Neural cell (in vitro differentiated cells): ENCODE data around the gene CDYL. TPM values are rescaled to one million over a fixed set of nuclear protein-coding genes. Genes with fewer than 3 reads are reported as not detected.

Experiments
- H2AFZ ChIP-seq: fragments of 200-600, 300-800 bp; sonication (generic), shearing (Covaris generic); 2 replicates; pipeline ENCODE4 v1.6.0; 2014; ENCODE audit warnings: low read depth, mild to moderate bottlenecking, antibody characterized with exemption, low read length, moderate library complexity
- H3F3A ChIP-seq: fragments of 200-600 bp; shearing (Covaris generic); 2 replicates; pipeline ENCODE4 v1.6.1; 2016; ENCODE audit warnings: mild to moderate bottlenecking, moderate library complexity, mixed read lengths, antibody characterized with exemption, low read length; ENCODE audit not compliant: insufficient read depth, poor library complexity, severe bottlenecking
- H3K27ac ChIP-seq: fragments of 200-600, 300-800 bp; sonication (generic), shearing (Covaris generic); 2 replicates; pipeline ENCODE4 v1.5.1; 2014; ENCODE audit warnings: mild to moderate bottlenecking, low read length, moderate library complexity
- H3K27me3 ChIP-seq: fragments of 300-800, 200-600 bp; sonication (generic), shearing (Covaris generic); 2 replicates; pipeline ENCODE4 v1.6.0; 2014; ENCODE audit warnings: mild to moderate bottlenecking, low read depth, low read length, moderate library complexity; ENCODE audit not compliant: insufficient read depth
- H3K36me3 ChIP-seq: fragments of 300-800, 200-600 bp; sonication (generic), shearing (Covaris generic); 2 replicates; pipeline ENCODE4 v1.5.1; 2014; ENCODE audit warnings: mild to moderate bottlenecking, antibody characterized with exemption, low read length, moderate library complexity; ENCODE audit not compliant: insufficient read depth
- H3K4me2 ChIP-seq: fragments of 300-800, 200-600 bp; sonication (generic), shearing (Covaris generic); 2 replicates; pipeline ENCODE4 v1.6.0; 2014; ENCODE audit warnings: mild to moderate bottlenecking, low read length
- H3K4me3 ChIP-seq: fragments of 300-800, 200-600 bp; sonication (generic), shearing (Covaris generic); 2 replicates; pipeline ENCODE4 v1.5.1; 2014; ENCODE audit warnings: mild to moderate bottlenecking, low read length, moderate library complexity
- H3K79me2 ChIP-seq: fragments of 200-600 bp; shearing (Covaris generic); replicated peaks from 2 replicates; pipeline ENCODE4 v1.6.0; 2014; ENCODE audit warnings: mild to moderate bottlenecking, low read length, moderate library complexity; ENCODE audit not compliant: insufficient read depth
- H3K9ac ChIP-seq: fragments of 300-800, 200-600 bp; sonication (generic), shearing (Covaris generic); 2 replicates; pipeline ENCODE4 v1.6.1; 2016; ENCODE audit warnings: mild to moderate bottlenecking, low read length, mixed read lengths
- H3K9me2 ChIP-seq: fragments of 200-600 bp; shearing (Covaris generic); 2 replicates; pipeline ENCODE4 v1.6.1; 2016; ENCODE audit warnings: mild to moderate bottlenecking, low read length, mixed read lengths; ENCODE audit not compliant: insufficient read depth
- H3K9me3 ChIP-seq: fragments of 200-600, 300-800 bp; sonication (generic), shearing (Covaris generic); 2 replicates; pipeline ENCODE4 v1.6.1; 2016; ENCODE audit warnings: mild to moderate bottlenecking, mixed run types, low read length, moderate library complexity, mixed read lengths
- H4K20me1 ChIP-seq: fragments of 200-600 bp; shearing (Covaris generic); 2 replicates; pipeline ENCODE4 v1.6.1; 2016; ENCODE audit warnings: mild to moderate bottlenecking, mixed run types; ENCODE audit not compliant: insufficient read depth
- CTCF ChIP-seq: fragments of 450-650 bp; IDR thresholded peaks from 2 replicates; pipeline ENCODE4 v1.5.1; 2014; ENCODE audit warnings: antibody characterized with exemption, mild to moderate bottlenecking, moderate library complexity; ENCODE audit not compliant: poor library complexity, severe bottlenecking
- EP300 ChIP-seq: fragments of 450-650 bp; conservative IDR thresholded peaks from 2 replicates; pipeline ENCODE4 v1.6.1; 2014; ENCODE audit warnings: antibody characterized with exemption, mild to moderate bottlenecking, moderate library complexity; ENCODE audit not compliant: poor library complexity, severe bottlenecking
- EZH2 ChIP-seq: fragments of 200-600, 300-800 bp; shearing (Covaris generic), sonication (generic); IDR thresholded peaks from 2 replicates; pipeline ENCODE4 v1.6.1; 2014; ENCODE audit warnings: antibody characterized with exemption, low read length, borderline replicate concordance, mild to moderate bottlenecking; ENCODE audit not compliant: insufficient read depth, poor library complexity, severe bottlenecking
- MXI1 ChIP-seq: fragments of 450-650 bp; conservative IDR thresholded peaks from 2 replicates; pipeline ENCODE4 v1.6.1; 2014; ENCODE audit warnings: antibody characterized with exemption, mild to moderate bottlenecking; ENCODE audit not compliant: poor library complexity, severe bottlenecking
- POLR2AphosphoS5 ChIP-seq: IDR thresholded peaks from 2 replicates; pipeline ENCODE4 v1.6.1; 2012
- RAD21 ChIP-seq: fragments of 450-650 bp; conservative IDR thresholded peaks from 2 replicates; pipeline ENCODE4 v1.6.1; 2014; ENCODE audit warnings: antibody characterized with exemption, mild to moderate bottlenecking, moderate library complexity
- REST ChIP-seq: IDR thresholded peaks from 2 replicates; pipeline ENCODE4 v1.6.1; 2012; ENCODE audit warnings: borderline replicate concordance
- SMC3 ChIP-seq: fragments of 450-650 bp; conservative IDR thresholded peaks from 2 replicates; pipeline ENCODE4 v1.6.1; 2014; ENCODE audit warnings: antibody characterized with exemption, mild to moderate bottlenecking, moderate library complexity; ENCODE audit not compliant: poor library complexity
- TAF1 ChIP-seq: IDR thresholded peaks from 2 replicates; pipeline ENCODE4 v1.6.1; 2012; ENCODE audit warnings: low read depth
- polyA plus RNA-seq: library from polyadenylated mRNA; depleted of rRNA; stranded (reverse); fragments of >200 nt; gene quantifications from 2 replicates; pipeline ENCODE4 v1.2.3, GENCODE V29; 2014

CDYL gene
- polyA plus RNA-seq, 1 donor from 2014 or later: 5.2 TPM

- no peaks in the 10 kb centered on the region for H3K36me3 ChIP-seq
- TF ChIP-seq REST: no peak
- no peak for TF ChIP-seq POLR2AphosphoS5
- no peak for TF ChIP-seq SMC3
- no peak for TF ChIP-seq RAD21
- no peak for TF ChIP-seq CTCF
- TF ChIP-seq EZH2: no peak
- TF ChIP-seq EP300: no peak
- no peak for TF ChIP-seq MXI1
- TF ChIP-seq TAF1: no peak
Measured at GRCh38 chr6:4948781-4949450, 172.7 kb downstream of the CDYL start.

DNA sequence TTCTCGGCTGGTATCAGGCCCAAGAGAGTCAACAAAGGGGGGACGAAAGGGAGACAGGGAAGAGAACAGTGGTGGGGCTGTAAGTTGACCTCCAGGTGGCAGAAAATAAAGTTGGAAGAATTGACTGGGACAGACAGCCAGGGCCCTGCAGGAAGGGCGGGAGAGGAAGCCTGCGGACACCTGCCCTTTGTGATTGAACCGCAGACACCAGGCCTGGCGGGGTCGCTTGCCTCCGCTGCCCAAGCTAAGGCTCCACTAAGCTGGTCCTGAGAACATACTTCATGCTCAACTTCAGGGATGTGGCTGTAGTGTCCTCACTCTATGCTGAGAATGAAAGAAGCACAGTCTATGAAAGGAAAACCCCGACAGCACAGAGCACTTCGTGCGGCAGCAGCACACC is 173.9 kb downstream of the CDYL start:
- H3F3A ChIP-seq: no peaks in the 10 kb centered on the region
- no peaks in the 10 kb centered on the region for H3K36me3 ChIP-seq
- H4K20me1 ChIP-seq: no peaks in the 10 kb centered on the region
- no peak for TF ChIP-seq EZH2
- TF ChIP-seq CTCF: no peak
- no peak for TF ChIP-seq SMC3
- no peak for TF ChIP-seq EP300
- no peak for TF ChIP-seq POLR2AphosphoS5
- TF ChIP-seq TAF1: no peak
- no peak for TF ChIP-seq RAD21
- no peak for TF ChIP-seq MXI1
- TF ChIP-seq REST: no peak
- H3K27ac ChIP-seq: no peak overlapping the region
- no peak overlapping the region for H3K9ac ChIP-seq
- H3K9me2 ChIP-seq: no peaks in the 10 kb centered on the region
- no peaks in the 10 kb centered on the region for H3K27me3 ChIP-seq
- H3K4me2 ChIP-seq: no peak overlapping the region
- no peak overlapping the region for H3K4me3 ChIP-seq
- H3K9me3 ChIP-seq: no peaks in the 10 kb centered on the region
- H3K79me2 ChIP-seq: no peaks in the 10 kb centered on the region
- no peak overlapping the region for H2AFZ ChIP-seq

More at GRCh38 chr6:4948781-4949450, 172.7 kb downstream of the CDYL start:
- no peak overlapping the region for H3K9ac ChIP-seq
- no peaks in the 10 kb centered on the region for H3K79me2 ChIP-seq
- H3K9me2 ChIP-seq: no peaks in the 10 kb centered on the region
- no peaks in the 10 kb centered on the region for H3F3A ChIP-seq
- no peak overlapping the region for H2AFZ ChIP-seq
- no peak overlapping the region for H3K27ac ChIP-seq
- no peak overlapping the region for H3K4me3 ChIP-seq
- no peaks in the 10 kb centered on the region for H4K20me1 ChIP-seq
- H3K27me3 ChIP-seq: no peaks in the 10 kb centered on the region
- no peaks in the 10 kb centered on the region for H3K9me3 ChIP-seq
- no peak overlapping the region for H3K4me2 ChIP-seq
